IgD-negative memory B cell (primary cell): ENCODE measurements around the gene AMIGO2. TPM values are rescaled to one million over a fixed set of nuclear protein-coding genes. Genes with fewer than 3 reads are reported as not detected.
"Not testable (repeated sequence)": the region's sequence is repeated elsewhere in the genome, so short reads cannot be mapped to it uniquely, and the experiment has no call there.

Experiments used
- H3K27ac Mint-ChIP-seq, 3 donors: one replicate each; pipeline ENCODE4 v1.8.0; 2020 to 2022; ENCODE audit warnings: mild to moderate bottlenecking in 3 of 3, mixed read lengths in 3 of 3, moderate library complexity in 1 of 3
- H3K27me3 Mint-ChIP-seq: one replicate; pipeline ENCODE4 v1.8.0; 2021; ENCODE audit warnings: mixed read lengths
- H3K36me3 Mint-ChIP-seq: one replicate; pipeline ENCODE4 v1.8.0; 2020; ENCODE audit warnings: mild to moderate bottlenecking, mixed read lengths
- H3K4me1 Mint-ChIP-seq, 3 donors: one replicate each; pipeline ENCODE4 v1.8.0; 2020 to 2022; ENCODE audit warnings: mixed read lengths in 3 of 3, mild to moderate bottlenecking in 1 of 3
- H3K4me3 Mint-ChIP-seq, 4 donors: one replicate each; pipeline ENCODE4 v1.8.0; 2020 to 2022; ENCODE audit warnings: mild to moderate bottlenecking in 4 of 4, mixed read lengths in 4 of 4, moderate library complexity in 3 of 4
- H3K9me3 Mint-ChIP-seq, 3 donors: one replicate each; pipeline ENCODE4 v1.8.0; 2020 to 2021; ENCODE audit warnings: mixed read lengths in 3 of 3, mild to moderate bottlenecking in 1 of 3
- polyA plus RNA-seq: library from polyadenylated mRNA; unstranded; fragments of 300-500 nt; fragmentation: Illumina TruSeq; gene quantifications from one replicate; pipeline ENCODE4 v1.2.3, GENCODE V29; 2021

The AMIGO2 gene, protein sequence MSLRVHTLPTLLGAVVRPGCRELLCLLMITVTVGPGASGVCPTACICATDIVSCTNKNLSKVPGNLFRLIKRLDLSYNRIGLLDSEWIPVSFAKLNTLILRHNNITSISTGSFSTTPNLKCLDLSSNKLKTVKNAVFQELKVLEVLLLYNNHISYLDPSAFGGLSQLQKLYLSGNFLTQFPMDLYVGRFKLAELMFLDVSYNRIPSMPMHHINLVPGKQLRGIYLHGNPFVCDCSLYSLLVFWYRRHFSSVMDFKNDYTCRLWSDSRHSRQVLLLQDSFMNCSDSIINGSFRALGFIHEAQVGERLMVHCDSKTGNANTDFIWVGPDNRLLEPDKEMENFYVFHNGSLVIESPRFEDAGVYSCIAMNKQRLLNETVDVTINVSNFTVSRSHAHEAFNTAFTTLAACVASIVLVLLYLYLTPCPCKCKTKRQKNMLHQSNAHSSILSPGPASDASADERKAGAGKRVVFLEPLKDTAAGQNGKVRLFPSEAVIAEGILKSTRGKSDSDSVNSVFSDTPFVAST
- 7.4 TPM for polyA plus RNA-seq

DNA sequence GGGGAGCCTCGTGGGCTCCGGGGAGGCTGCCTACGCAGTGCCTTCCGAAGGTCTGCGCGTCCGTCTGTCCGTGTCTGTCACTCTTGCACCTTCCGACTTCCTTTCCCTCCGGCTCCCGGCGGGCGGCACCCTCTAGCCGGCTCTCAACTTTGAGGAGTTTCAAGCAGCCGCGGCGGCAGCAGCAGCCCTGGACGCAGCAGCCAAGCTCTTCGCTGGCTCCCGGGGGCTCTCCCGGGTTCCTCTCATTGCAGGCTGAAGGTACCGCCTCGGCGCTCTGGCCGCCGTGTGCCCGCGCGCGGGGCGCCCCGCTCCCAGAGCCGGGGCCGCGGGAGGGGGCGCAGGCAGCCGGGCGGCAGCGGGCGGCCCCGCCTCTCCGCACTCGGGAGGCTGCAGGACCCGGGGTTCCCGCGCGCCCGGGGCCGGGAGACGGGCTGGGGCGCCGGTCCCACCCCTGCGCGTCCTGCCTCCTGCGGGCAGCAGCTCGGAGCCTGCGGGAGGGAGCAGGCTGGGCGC, at the start of gene AMIGO2, which contains the start of gene PCED1B:
AMIGO2 (minus strand) TSS at position 492 of the 513 bp plus-strand sequence. CDS start 957 bp downstream, outside the sequence.
PCED1B (plus strand) TSS at position 154 of the 513 bp plus-strand sequence. CDS start 155,443 bp downstream, outside the sequence.
- Mint-ChIP-seq H3K27me3 (no peaks in the 10 kb centered on the region), H3K4me1 (peaks cover 56 to 59% (median 56%) of the 10 kb centered on the region in 3 donors), H3K27ac (peak within 1 kb of the TSS; percentile 59 to 97 (median 94)), H3K36me3 (no peaks in the 10 kb centered on the region), H3K9me3 (no peaks in the 10 kb centered on the region), H3K4me3 (peak within 1 kb of the TSS; percentile 96 to 98 (median 98))

DNA sequence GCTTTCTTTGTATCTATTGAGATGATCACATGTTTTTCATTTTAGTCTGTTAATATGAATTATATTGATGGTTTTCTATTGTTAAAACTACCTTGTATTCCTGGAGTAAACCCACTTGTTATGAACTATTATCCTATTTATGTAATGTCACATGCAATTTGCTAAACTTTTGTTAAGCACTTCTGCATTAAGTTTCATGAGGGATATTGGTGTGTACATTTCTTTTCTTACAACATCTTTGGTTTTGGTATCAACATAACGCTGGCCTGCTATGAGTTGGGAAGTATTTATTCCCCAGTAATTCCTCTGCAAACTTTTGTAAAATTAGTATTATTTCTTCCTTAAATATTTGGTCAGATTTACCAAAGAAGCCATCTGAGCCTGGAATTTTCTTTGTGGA, 46.5 kb upstream of the AMIGO2 start:
- no peaks in the 10 kb centered on the region for H3K9me3 Mint-ChIP-seq
- peaks cover 3 to 16% (median 10%) of the 10 kb centered on the region in 3 donors for H3K4me1 Mint-ChIP-seq
- no peak overlapping the region for H3K27ac Mint-ChIP-seq
- no peaks in the 10 kb centered on the region for H3K27me3 Mint-ChIP-seq
- H3K4me3 Mint-ChIP-seq, result no peak overlapping the region
- peaks cover 12% of the 10 kb centered on the region for H3K36me3 Mint-ChIP-seq

DNA sequence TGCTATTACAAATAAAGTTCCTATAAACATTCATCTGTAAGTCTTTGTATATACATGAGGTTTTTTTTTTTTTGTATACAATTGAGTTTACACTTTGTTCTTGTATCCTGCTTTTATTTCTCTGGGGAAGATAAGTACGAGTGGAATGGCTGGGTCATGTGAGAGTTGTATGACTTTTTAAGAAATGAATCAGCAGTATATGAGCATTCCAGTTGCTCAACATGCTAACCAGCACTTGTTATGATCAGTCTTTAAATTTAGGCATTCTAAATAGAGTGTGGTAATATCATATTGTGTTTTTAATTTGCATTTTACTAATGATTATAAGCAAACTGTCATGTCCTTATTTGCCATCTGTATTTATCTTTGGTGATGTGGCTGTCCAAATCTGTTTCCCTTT, 44.7 kb upstream of the AMIGO2 start:
- Mint-ChIP-seq H3K4me1 (peaks cover 5 to 14% (median 10%) of the 10 kb centered on the region in 3 donors), H3K27ac (no peak overlapping the region), H3K9me3 (no peaks in the 10 kb centered on the region), H3K36me3 (peaks cover 17% of the 10 kb centered on the region), H3K4me3 (no peak overlapping the region), H3K27me3 (no peaks in the 10 kb centered on the region)

DNA sequence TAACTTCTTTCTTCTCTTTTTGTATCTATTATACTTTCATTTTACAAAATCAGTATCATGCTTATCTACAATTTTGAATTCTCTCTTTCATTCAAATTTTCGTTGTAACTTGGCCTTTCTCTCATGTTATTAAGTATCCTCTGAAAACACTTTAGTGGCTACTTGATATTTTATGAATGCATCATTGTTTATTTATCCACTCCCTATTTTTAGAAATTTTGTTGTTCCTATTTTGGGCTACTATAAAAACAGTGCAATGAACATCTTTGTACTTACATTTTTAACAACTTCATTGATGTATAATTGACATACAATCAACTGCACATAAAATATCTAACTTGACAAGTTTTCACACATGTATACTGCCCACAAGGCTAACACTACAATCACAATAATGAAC, 44.0 kb upstream of the AMIGO2 start:
- peaks cover 17% of the 10 kb centered on the region for H3K36me3 Mint-ChIP-seq
- peaks cover 5 to 14% (median 10%) of the 10 kb centered on the region in 3 donors for H3K4me1 Mint-ChIP-seq
- H3K9me3 Mint-ChIP-seq, result no peaks in the 10 kb centered on the region
- no peak overlapping the region for H3K27ac Mint-ChIP-seq
- H3K27me3 Mint-ChIP-seq, result no peaks in the 10 kb centered on the region
- H3K4me3 Mint-ChIP-seq, result no peak overlapping the region

DNA sequence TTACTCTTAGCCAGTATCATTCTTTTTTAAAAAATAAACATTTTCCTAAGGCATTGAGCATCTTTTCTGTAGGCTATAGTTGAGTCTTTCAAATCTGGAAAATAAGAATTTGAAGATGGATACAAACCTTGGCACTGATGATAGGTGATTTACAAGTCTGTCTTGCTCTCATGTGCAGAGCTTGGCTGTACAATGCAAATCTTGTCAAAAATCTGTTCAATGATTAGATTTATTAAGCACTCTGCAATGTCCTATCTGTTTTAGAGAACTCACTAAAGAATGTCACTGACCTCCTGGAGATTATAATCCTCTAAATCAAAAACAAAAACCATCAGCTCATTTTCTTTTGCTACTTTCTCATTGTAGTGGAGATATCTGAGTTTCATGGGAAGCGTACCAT, 42.8 kb upstream of the AMIGO2 start:
- no peak overlapping the region for H3K4me3 Mint-ChIP-seq
- H3K9me3 Mint-ChIP-seq, result no peaks in the 10 kb centered on the region
- no peaks in the 10 kb centered on the region for H3K27me3 Mint-ChIP-seq
- H3K36me3 Mint-ChIP-seq, result peaks cover 19% of the 10 kb centered on the region
- H3K27ac Mint-ChIP-seq, result no peak overlapping the region
- H3K4me1 Mint-ChIP-seq, result peaks cover 2 to 10% (median 5%) of the 10 kb centered on the region in 3 donors

DNA sequence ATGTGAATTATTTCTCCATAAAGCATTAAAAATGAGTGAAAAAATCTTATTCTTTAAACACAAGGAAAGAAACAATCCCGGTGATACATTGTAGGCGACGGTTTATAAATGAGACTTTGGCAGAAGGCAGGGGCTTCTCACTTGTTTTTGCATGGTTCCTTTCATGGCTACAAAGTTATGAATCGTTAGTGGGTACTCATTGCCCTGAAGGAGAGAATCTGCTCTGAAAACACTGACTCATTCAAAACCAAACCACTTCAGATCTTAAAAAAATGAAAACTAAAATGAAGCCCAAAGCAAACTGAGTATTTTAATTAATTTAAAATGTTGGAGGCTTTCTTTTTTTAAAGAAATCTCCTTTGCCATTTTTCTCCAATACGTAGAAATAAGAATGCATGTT, 41.4 kb upstream of the AMIGO2 start:
- no peaks in the 10 kb centered on the region for H3K27me3 Mint-ChIP-seq
- no peaks in the 10 kb centered on the region for H3K9me3 Mint-ChIP-seq
- H3K4me1 Mint-ChIP-seq, result peaks cover 2 to 10% (median 5%) of the 10 kb centered on the region in 3 donors
- H3K36me3 Mint-ChIP-seq, result peaks cover 16% of the 10 kb centered on the region
- H3K27ac Mint-ChIP-seq, result no peak overlapping the region
- H3K4me3 Mint-ChIP-seq, result no peak overlapping the region

DNA sequence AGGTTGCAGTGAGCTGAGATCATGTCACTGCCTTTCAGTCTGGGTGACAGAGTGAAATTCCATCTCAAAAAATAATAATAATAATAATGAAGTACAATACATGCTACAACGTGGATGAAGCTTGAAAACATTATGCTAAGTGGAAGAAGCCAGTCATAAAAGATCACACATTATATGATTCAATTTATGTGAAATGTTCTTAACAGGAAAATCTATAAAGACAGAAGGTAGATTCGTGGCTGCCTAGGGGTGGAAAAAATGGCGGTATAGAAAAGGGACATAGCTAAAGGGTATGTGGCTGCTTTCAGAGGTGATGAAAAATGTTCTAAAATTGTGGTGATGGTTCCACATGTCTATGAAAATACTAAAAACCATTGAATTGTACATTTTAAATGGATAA, 41.0 kb upstream of the AMIGO2 start:
- H3K9me3 Mint-ChIP-seq, result no peaks in the 10 kb centered on the region
- H3K27ac Mint-ChIP-seq, result no peak overlapping the region
- no peaks in the 10 kb centered on the region for H3K27me3 Mint-ChIP-seq
- peaks cover 16% of the 10 kb centered on the region for H3K36me3 Mint-ChIP-seq
- no peak overlapping the region for H3K4me3 Mint-ChIP-seq
- H3K4me1 Mint-ChIP-seq, result peaks cover 2 to 11% (median 5%) of the 10 kb centered on the region in 3 donors

DNA sequence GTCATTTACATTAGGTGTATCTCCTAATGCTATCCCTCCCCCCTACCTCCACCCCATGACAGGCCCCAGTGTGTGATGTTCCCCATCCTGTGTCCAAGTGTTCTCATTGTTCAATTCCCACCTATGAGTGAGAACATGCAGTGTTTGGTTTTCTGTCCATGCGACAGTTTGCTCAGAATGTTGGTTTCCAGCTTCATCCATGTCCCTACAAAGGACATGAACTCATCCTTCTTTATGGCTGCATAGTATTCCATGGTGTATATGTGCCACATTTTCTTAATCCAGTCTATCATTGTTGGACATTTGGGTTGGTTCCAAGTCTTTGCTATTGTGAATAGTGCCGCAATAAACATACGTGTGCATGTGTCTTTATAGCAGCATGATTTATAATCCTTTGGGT, 37.5 kb upstream of the AMIGO2 start:
- not testable (repeated sequence) for H3K9me3 Mint-ChIP-seq, H3K27ac Mint-ChIP-seq, H3K4me3 Mint-ChIP-seq, H3K27me3 Mint-ChIP-seq, H3K4me1 Mint-ChIP-seq
- peaks cover 17% of the 10 kb centered on the region for H3K36me3 Mint-ChIP-seq

DNA sequence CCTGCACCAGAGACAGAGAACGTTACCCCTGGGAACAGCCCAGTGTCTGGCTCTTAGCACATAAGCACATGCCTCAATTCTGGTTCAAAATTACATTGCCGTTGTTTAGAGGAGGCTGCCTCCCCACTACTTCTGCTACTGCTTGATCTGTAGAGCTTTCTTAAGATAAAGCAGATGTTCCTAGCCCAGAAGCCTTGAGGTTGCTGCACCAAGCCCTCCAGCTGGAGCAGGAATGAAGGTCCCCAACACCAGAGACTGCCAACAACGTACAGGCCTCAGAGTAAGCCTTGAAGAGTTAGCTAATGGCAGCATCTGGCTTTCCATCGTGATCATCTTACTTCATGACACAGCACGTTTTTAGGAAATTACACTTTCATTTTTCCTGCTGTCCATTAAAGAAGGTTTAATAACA, 34.7 kb upstream of the AMIGO2 start:
- Mint-ChIP-seq H3K4me3 (no peak overlapping the region), H3K36me3 (peaks cover 15% of the 10 kb centered on the region), H3K27ac (no peak overlapping the region), H3K27me3 (no peaks in the 10 kb centered on the region), H3K4me1 (peaks cover 0 to 1% (median 0%) of the 10 kb centered on the region in 3 donors), H3K9me3 (no peaks in the 10 kb centered on the region)

DNA sequence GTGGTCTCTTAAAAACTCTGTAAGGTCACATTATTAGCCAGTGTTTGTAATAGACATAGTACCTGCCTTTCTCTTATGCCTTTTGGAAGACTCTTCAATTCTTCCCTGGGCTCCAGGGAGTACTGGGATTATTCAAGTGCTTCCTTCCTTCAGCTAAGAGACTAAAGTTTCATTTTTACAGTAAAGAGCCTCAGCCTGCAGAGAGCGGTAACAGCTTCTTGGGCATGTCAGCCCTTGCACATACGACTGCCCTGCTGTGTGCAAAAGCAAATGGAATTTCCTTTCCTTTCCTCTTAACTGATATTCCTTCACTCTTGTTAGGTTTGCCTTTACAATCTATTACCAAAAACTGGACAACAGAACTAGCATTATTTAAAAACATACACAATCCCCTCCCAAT, 32.9 kb upstream of the AMIGO2 start:
- Mint-ChIP-seq H3K36me3 (peaks cover 10% of the 10 kb centered on the region), H3K9me3 (no peaks in the 10 kb centered on the region), H3K27me3 (no peaks in the 10 kb centered on the region), H3K4me3 (no peak overlapping the region), H3K4me1 (peaks cover 0 to 1% (median 0%) of the 10 kb centered on the region in 3 donors), H3K27ac (no peak overlapping the region)

DNA sequence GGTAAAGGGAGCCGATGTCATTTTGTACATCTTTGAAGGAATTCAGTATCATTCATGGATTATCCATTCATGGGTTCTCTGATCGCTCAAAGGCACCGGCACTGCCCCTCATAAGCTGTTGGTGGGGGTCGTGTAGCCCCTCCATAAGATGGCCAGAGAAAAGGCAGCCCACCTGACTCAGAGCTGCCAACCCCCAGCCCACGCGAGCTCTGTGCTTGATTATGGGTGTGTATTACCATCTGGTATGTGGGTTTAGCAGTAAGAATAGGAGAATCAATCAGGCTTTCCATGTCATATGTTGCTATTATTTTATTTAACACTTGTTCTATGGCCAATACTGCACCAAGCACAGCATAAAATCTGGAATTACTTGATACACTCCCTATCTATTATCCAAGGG, 32.1 kb upstream of the AMIGO2 start:
- Mint-ChIP-seq H3K4me3 (no peak overlapping the region), H3K27ac (no peak overlapping the region)

DNA sequence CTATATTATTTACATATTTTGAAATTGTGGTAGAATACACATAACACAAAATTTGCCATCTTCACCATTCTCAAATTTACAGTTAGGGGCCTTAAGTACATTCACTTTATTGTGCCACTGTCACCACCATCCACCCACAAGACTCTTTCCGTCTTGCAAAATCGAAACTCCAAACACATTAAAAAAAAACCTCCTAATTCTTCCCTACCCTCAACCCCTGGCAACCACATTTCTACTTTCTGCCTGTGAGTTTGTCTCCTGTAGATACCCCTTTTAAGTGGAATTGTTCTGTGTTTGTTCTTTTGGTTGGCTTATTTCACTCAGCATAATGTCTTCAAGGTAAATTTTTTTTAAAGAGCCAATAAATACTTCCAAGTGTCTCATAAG, 31.6 kb upstream of the AMIGO2 start:
- H3K4me3 Mint-ChIP-seq, result no peak overlapping the region
- H3K36me3 Mint-ChIP-seq, result peaks cover 14% of the 10 kb centered on the region
- no peaks in the 10 kb centered on the region for H3K9me3 Mint-ChIP-seq
- H3K4me1 Mint-ChIP-seq, result peaks cover 0 to 1% (median 0%) of the 10 kb centered on the region in 3 donors
- H3K27ac Mint-ChIP-seq, result no peak overlapping the region
- H3K27me3 Mint-ChIP-seq, result no peaks in the 10 kb centered on the region

More for the DNA sequence above, 32.1 kb upstream of the AMIGO2 start:
- no peaks in the 10 kb centered on the region for H3K27me3 Mint-ChIP-seq
- peaks cover 11% of the 10 kb centered on the region for H3K36me3 Mint-ChIP-seq
- peaks cover 0 to 1% (median 0%) of the 10 kb centered on the region in 3 donors for H3K4me1 Mint-ChIP-seq
- H3K9me3 Mint-ChIP-seq, result no peaks in the 10 kb centered on the region

DNA sequence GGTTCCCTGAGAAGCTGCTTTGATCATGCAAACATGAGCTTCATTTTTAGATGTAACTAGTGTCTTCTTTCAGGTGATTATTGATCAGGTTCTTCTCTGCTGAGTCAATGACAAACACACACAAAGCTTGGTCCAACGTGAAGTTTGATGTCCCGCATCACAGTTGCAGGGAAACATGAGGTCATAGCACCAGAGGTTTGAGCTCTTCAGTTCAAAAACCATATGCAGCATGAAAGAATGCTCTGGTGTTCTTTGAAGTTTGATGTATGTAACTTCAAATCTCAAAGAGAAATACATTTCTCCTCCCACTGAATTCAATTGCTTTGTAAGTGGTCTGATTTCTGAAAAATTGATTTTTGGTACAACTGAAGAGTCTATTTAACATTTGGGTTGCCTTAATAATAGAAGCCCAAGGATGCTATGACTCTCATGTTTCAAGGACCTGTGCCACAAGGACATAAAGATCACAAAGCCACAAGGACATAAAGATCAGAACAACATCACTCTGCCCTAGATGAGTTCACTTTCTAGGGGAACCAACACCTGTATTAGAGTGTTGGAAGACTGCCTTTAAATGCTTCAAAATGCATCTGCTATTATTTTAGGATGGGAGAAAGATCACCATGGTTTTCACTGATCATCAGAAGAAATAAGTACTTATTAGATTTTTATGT, 31.1 kb upstream of the AMIGO2 start:
- no peaks in the 10 kb centered on the region for H3K9me3 Mint-ChIP-seq
- H3K4me3 Mint-ChIP-seq, result no peak overlapping the region
- peaks cover 14% of the 10 kb centered on the region for H3K36me3 Mint-ChIP-seq
- no peaks in the 10 kb centered on the region for H3K27me3 Mint-ChIP-seq
- H3K4me1 Mint-ChIP-seq, result peaks cover 0 to under 1% (median 0%) of the 10 kb centered on the region in 3 donors
- no peak overlapping the region for H3K27ac Mint-ChIP-seq

DNA sequence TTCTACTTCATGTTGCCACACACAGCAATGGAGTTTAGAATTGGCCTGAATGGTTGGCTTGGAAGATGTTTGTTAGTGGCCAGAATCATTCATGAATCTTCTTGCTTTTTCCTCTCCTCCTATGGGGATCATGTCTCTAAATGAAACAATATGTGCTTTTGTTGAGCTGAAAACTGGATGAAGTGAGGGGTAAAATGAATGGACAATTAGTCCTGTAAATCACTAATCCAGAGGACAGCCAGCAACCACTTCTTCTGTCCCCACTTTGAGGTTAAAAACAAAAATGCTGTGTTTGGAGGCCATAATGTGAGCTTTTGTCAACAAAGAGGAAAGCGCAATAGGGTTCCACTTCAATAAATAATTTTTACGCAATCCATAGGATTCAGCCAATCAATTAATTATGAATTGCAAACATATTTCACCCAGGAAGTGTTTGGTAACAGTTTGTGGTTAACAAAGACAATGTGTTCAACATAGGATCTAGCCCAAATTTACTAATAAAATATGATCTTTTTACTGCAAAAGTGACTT, 30.3 kb upstream of the AMIGO2 start:
- Mint-ChIP-seq H3K36me3 (peaks cover 15% of the 10 kb centered on the region), H3K27me3 (no peaks in the 10 kb centered on the region), H3K4me1 (no peaks in the 10 kb centered on the region), H3K27ac (no peak overlapping the region), H3K9me3 (no peaks in the 10 kb centered on the region), H3K4me3 (no peak overlapping the region)

DNA sequence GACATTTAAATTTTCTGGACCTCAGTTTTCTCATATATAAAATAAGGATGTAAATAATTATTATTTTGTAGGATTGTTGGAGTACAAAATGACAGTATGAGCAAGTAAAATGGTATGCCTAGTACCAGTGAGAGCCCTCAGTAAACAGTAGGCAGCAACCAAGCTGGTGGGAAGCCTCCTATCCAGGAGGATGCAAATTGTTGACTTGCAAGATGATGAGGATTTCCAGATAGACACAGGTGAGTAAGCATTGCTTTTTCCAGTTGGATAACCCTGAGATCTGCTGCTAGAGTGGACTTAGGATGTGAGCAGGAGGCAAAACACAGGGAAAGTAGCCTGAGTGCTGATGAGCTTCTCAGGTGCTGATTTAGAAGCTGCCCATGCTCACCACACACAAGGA, 28.2 kb upstream of the AMIGO2 start:
- no peak overlapping the region for H3K4me3 Mint-ChIP-seq
- no peak overlapping the region for H3K27ac Mint-ChIP-seq
- no peaks in the 10 kb centered on the region for H3K9me3 Mint-ChIP-seq
- peaks cover 17% of the 10 kb centered on the region for H3K36me3 Mint-ChIP-seq
- H3K4me1 Mint-ChIP-seq, result no peaks in the 10 kb centered on the region
- H3K27me3 Mint-ChIP-seq, result no peaks in the 10 kb centered on the region
